UCSD-AML1 (cell line): ENCODE data around the gene GBA3.

Experiments
- DNase-seq: peaks from one replicate; lab custom pipeline; 2025; ENCODE audit not compliant: unreplicated experiment; lab: John Stamatoyannopoulos, UW

GBA3 gene

GRCh38 chr4:22692736-22693135 lies at the start of gene GBA3:
TSS of gene GBA3 (plus strand) at chr4:22692937.
- DNase-seq: no peak

GRCh38 chr4:22643952-22644351 lies 48.8 kb upstream of the GBA3 start:
- no peak for DNase-seq

GRCh38 chr4:22645481-22646182 lies 47.1 kb upstream of the GBA3 start:
- DNase-seq: no peak

GRCh38 chr4:22648996-22649395 lies 43.7 kb upstream of the GBA3 start:
- DNase-seq: no peak

GRCh38 chr4:22650771-22651170 lies 42.0 kb upstream of the GBA3 start:
- DNase-seq: no peak

GRCh38 chr4:22653752-22654151 lies 39.0 kb upstream of the GBA3 start:
- DNase-seq: no peak

GRCh38 chr4:22661443-22661842 lies 31.3 kb upstream of the GBA3 start:
- no peak for DNase-seq

GRCh38 chr4:22667332-22667940 lies 25.3 kb upstream of the GBA3 start:
- no peak for DNase-seq

GRCh38 chr4:22668301-22668700 lies 24.4 kb upstream of the GBA3 start:
- no peak for DNase-seq

- DNase-seq: no peak
These were observed 24.0 kb upstream of the GBA3 start for GRCh38 chr4:22668702-22669101.

- DNase-seq: no peak
These were observed 21.8 kb upstream of the GBA3 start for GRCh38 chr4:22670956-22671355.

GRCh38 chr4:22672519-22672918 lies 20.2 kb upstream of the GBA3 start:
- no peak for DNase-seq

- no peak for DNase-seq
These were observed 19.8 kb upstream of the GBA3 start for GRCh38 chr4:22672944-22673343.

GRCh38 chr4:22674700-22675099 lies 18.0 kb upstream of the GBA3 start:
- DNase-seq: no peak

GRCh38 chr4:22676063-22676462 lies 16.7 kb upstream of the GBA3 start:
- no peak for DNase-seq

- no peak for DNase-seq
These were observed 15.0 kb upstream of the GBA3 start for GRCh38 chr4:22677780-22678179.

GRCh38 chr4:22678940-22679854 lies 13.5 kb upstream of the GBA3 start:
- DNase-seq: no peak

- no peak for DNase-seq
These were observed 12.6 kb upstream of the GBA3 start for GRCh38 chr4:22680065-22680642.

- no peak for DNase-seq
These were observed 9.0 kb upstream of the GBA3 start for GRCh38 chr4:22683726-22684125.

GRCh38 chr4:22686141-22686540 lies 6.6 kb upstream of the GBA3 start:
- no peak for DNase-seq

GRCh38 chr4:22688236-22688635 lies 4.5 kb upstream of the GBA3 start:
- no peak for DNase-seq

- DNase-seq: no peak
These were observed 3.3 kb upstream of the GBA3 start for GRCh38 chr4:22689428-22689827.
